Endothelial cell of umbilical vein (primary cell): ENCODE data around the gene KRT222. TPM values are rescaled to one million over a fixed set of nuclear protein-coding genes. Genes with fewer than 3 reads are reported as not detected.

ENCODE experiments used
- BruUV-seq: library from RNA; stranded (reverse); fragments of 400-500 nt; replicated peaks from 2 replicates; lab custom pipeline; 2021; lab: Mats Ljungman, UMichigan
- CTCF ChIA-PET: fragments of 300-600, 350-600 bp; sonication (Branson Sonifier 250); formaldehyde crosslinking; loops from one replicate; lab custom pipeline; 2021; ENCODE audit warnings: antibody characterized with exemption, inconsistent platforms; lab: Charles Lee
- POLR2A ChIA-PET: fragments of 300-600, 350-600 bp; sonication (Branson Sonifier 250); formaldehyde crosslinking; loops from one replicate; lab custom pipeline; 2021; ENCODE audit warnings: antibody characterized with exemption, inconsistent platforms; lab: Charles Lee
- DNase-seq: peaks from one replicate; pipeline ENCODE4 v3.0.0-alpha.2; 2011; ENCODE audit warnings: low read depth, low spot score
- FAIRE-seq: peaks from 2 replicates; lab custom pipeline; 2011; peaks lifted over from hg19 to GRCh38; lab: Jason Lieb, UNC
- H2AFZ ChIP-seq: 2 replicates; pipeline ENCODE4 v1.6.0; 2012; ENCODE audit warnings: low read depth, low read length, control low read depth, inconsistent platforms
- H3K27ac ChIP-seq: 2 replicates; pipeline ENCODE4 v1.5.1; 2011; ENCODE audit warnings: low read depth, mild to moderate bottlenecking, control low read depth, low read length, moderate library complexity; ENCODE audit not compliant: insufficient read depth
- H3K27me3 ChIP-seq, 2 experiments: 2 replicates each; pipeline versions ENCODE4 v1.6.0 to v1.6.1; 2011; ENCODE audit warnings: low read length in 2 of 2, mixed read lengths in 1 of 2; ENCODE audit not compliant: control insufficient read depth in 2 of 2, insufficient read depth in 2 of 2
- H3K36me3 ChIP-seq, 2 experiments: 2 replicates in 1 of 2; 3 replicates in 1 of 2; pipeline ENCODE4 v1.5.1; 2011; ENCODE audit warnings: low read length in 2 of 2, mild to moderate bottlenecking in 1 of 2, moderate library complexity in 1 of 2; ENCODE audit not compliant: control insufficient read depth in 2 of 2, insufficient read depth in 2 of 2; ENCODE audit errors: extremely low read depth in 1 of 2
- H3K4me1 ChIP-seq: 3 replicates; pipeline ENCODE4 v1.5.1; 2011; ENCODE audit warnings: mild to moderate bottlenecking, low read length; ENCODE audit not compliant: control insufficient read depth, insufficient read depth; ENCODE audit errors: extremely low read depth
- H3K4me2 ChIP-seq: 2 replicates; pipeline ENCODE4 v1.6.1; 2011; ENCODE audit warnings: low read length, control low read depth, mixed read lengths; ENCODE audit not compliant: insufficient read depth
- H3K4me3 ChIP-seq, 3 experiments: fragments of 200-600 bp in 1 of 3; sonication (generic), shearing (Covaris generic) in 1 of 3; replicated peaks in 1 of 3; 2 replicates each; pipeline ENCODE4 v1.5.1; 2011 to 2016; ENCODE audit warnings: control low read depth in 3 of 3, low read length in 3 of 3, mild to moderate bottlenecking in 2 of 3, inconsistent platforms in 1 of 3, low read depth in 1 of 3, moderate library complexity in 1 of 3; ENCODE audit not compliant: insufficient read depth in 1 of 3
- H3K79me2 ChIP-seq: 2 replicates; pipeline ENCODE4 v1.6.0; 2012; ENCODE audit warnings: low read length, inconsistent platforms; ENCODE audit not compliant: control insufficient read depth, insufficient read depth
- H3K9ac ChIP-seq: replicated peaks from 2 replicates; pipeline ENCODE3; 2011; ENCODE audit warnings: low read length, control low read depth; ENCODE audit not compliant: insufficient read depth; ENCODE audit errors: extremely low read depth
- H3K9me1 ChIP-seq: replicated peaks from 3 replicates; pipeline ENCODE4 v1.6.0; 2011; ENCODE audit warnings: mild to moderate bottlenecking, low read length; ENCODE audit not compliant: control insufficient read depth, insufficient read depth; ENCODE audit errors: extremely low read depth
- H3K9me3 ChIP-seq: replicated peaks from 2 replicates; pipeline ENCODE4 v1.5.1; 2012; ENCODE audit warnings: low read length, inconsistent platforms; ENCODE audit not compliant: control insufficient read depth, insufficient read depth
- H4K20me1 ChIP-seq: replicated peaks from 2 replicates; pipeline ENCODE3; 2011; ENCODE audit warnings: mild to moderate bottlenecking, low read length; ENCODE audit not compliant: control insufficient read depth, insufficient read depth; ENCODE audit errors: extremely low read depth
- EZH2 ChIP-seq: IDR thresholded peaks from 2 replicates; pipeline ENCODE4 v1.6.1; 2012; ENCODE audit warnings: borderline replicate concordance, low read depth, mild to moderate bottlenecking, moderate library complexity, low read length, inconsistent platforms; ENCODE audit not compliant: severe bottlenecking
- FOS ChIP-seq: IDR thresholded peaks from 2 replicates; pipeline ENCODE4 v1.6.1; 2011; ENCODE audit warnings: mild to moderate bottlenecking, low read length, moderate library complexity, borderline replicate concordance; ENCODE audit not compliant: insufficient read depth
- GATA2 ChIP-seq: IDR thresholded peaks from 2 replicates; pipeline ENCODE4 v1.7.0; 2011; ENCODE audit warnings: low read depth, mild to moderate bottlenecking, moderate library complexity, mixed read lengths, low read length; ENCODE audit not compliant: insufficient read length, insufficient read depth
- JUN ChIP-seq: IDR thresholded peaks from 2 replicates; pipeline ENCODE4 v1.6.1; 2011; ENCODE audit warnings: borderline replicate concordance, low read depth; ENCODE audit not compliant: insufficient read length, insufficient read depth
- MYC ChIP-seq: IDR thresholded peaks from one replicate; pipeline ENCODE4 v1.6.1; 2011; ENCODE audit warnings: mild to moderate bottlenecking, low read depth, low read length
- POLR2A ChIP-seq: IDR thresholded peaks from 2 replicates; pipeline ENCODE4 v1.6.1; 2012; ENCODE audit warnings: low read depth, mild to moderate bottlenecking, control low read depth, low read length
- POLR2AphosphoS5 ChIP-seq: IDR thresholded peaks from 2 replicates; pipeline ENCODE4 v1.6.1; 2012; ENCODE audit warnings: low read depth, mild to moderate bottlenecking, control low read depth, low read length, moderate library complexity; ENCODE audit not compliant: insufficient read depth
- dilution Hi-C: fragments of 300-500 bp; cut with MboI; formaldehyde crosslinking; loops from one replicate; pipeline ENCODE4 v1.15.0; 2019; ENCODE audit warnings: low sequenced_read_pairs; ENCODE audit not compliant: extremely low pct_ligation_motif_present
- intact Hi-C: fragments of 100-400 bp; cut with micrococcal nuclease; formaldehyde crosslinking; loops from one replicate; pipeline ENCODE4 v1.10.0; 2022
- polyA plus RNA-seq, 4 experiments: library from polyadenylated mRNA; depleted of rRNA in 3 of 4; stranded (reverse) in 3 of 4; unstranded in 1 of 4; fragments of >200 nt; gene quantifications; 2 replicates each; pipeline versions ENCODE4 v1.2.1 to v1.2.3, GENCODE V29; 2011 to 2012; ENCODE audit warnings: missing spikeins in 1 of 4
- total RNA-seq: library from RNA; stranded (reverse); gene quantifications from 2 replicates; pipeline ENCODE4 v1.2.3, GENCODE V29; 2021
- TF ChIP-seq, protein P1 (sequence below), 2 donors: IDR thresholded peaks; 1 replicate in 1 of 2; 2 replicates in 1 of 2; pipeline ENCODE4 v1.5.1; 2011; ENCODE audit warnings: low read length in 2 of 2, mild to moderate bottlenecking in 2 of 2, moderate library complexity in 2 of 2, control low read depth in 1 of 2, inconsistent platforms in 1 of 2, low read depth in 1 of 2; ENCODE audit not compliant: insufficient read depth in 1 of 2; ENCODE audit errors: extremely low read depth in 1 of 2
- TF ChIP-seq, protein P2 (sequence below): IDR thresholded peaks from 2 replicates; pipeline ENCODE4 v1.6.1; 2011; ENCODE audit not compliant: insufficient read depth, insufficient read length

KRT222 gene
- total and polyA plus RNA-seq, 2 donors (not counting 3 experiments of a cell fraction or from before 2014, with no cell fraction given): not detected

DNA sequence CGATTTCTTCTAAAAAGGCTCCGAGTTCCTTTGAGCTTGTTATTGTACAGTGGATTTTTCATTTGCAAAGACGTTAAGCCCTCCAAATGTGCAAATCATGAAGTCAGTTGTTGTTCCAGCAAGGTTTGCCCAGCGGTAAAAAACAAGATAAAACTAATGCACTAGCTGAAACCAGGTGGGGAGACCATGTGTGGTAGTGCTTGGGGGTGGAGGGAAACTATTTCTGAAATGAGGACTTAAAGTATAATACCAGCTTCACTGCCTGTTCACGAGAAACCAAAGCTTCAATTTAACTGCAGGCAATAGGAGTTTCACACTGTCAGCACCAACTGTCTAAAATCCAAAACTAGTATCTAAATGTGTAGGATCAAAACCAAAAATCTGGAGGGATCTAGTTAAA is 39.7 kb downstream of the KRT222 start:
- TF ChIP-seq, protein P1, sequence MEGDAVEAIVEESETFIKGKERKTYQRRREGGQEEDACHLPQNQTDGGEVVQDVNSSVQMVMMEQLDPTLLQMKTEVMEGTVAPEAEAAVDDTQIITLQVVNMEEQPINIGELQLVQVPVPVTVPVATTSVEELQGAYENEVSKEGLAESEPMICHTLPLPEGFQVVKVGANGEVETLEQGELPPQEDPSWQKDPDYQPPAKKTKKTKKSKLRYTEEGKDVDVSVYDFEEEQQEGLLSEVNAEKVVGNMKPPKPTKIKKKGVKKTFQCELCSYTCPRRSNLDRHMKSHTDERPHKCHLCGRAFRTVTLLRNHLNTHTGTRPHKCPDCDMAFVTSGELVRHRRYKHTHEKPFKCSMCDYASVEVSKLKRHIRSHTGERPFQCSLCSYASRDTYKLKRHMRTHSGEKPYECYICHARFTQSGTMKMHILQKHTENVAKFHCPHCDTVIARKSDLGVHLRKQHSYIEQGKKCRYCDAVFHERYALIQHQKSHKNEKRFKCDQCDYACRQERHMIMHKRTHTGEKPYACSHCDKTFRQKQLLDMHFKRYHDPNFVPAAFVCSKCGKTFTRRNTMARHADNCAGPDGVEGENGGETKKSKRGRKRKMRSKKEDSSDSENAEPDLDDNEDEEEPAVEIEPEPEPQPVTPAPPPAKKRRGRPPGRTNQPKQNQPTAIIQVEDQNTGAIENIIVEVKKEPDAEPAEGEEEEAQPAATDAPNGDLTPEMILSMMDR (IDR thresholded peaks at IDR 0.05; ENCODE audit: extremely low read depth in 1 of 2, insufficient read depth in 1 of 2, low read depth in 1 of 2, low read length in 2 of 2): no peak
- TF ChIP-seq GATA2 (no peak), POLR2AphosphoS5 (no peak), MYC (no peak), EZH2 (no peak), POLR2A (no peak), FOS (no peak), JUN (no peak)
- TF ChIP-seq, protein P2, sequence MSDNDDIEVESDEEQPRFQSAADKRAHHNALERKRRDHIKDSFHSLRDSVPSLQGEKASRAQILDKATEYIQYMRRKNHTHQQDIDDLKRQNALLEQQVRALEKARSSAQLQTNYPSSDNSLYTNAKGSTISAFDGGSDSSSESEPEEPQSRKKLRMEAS: no peak
- Histone ChIP-seq H2AFZ (no peak overlapping the region), H3K4me1 (no peaks in the 10 kb centered on the region), H4K20me1 (no peaks in the 10 kb centered on the region), H3K9me3 (no peaks in the 10 kb centered on the region), H3K4me2 (no peak overlapping the region), H3K4me3 (no peak overlapping the region), H3K79me2 (no peaks in the 10 kb centered on the region), H3K9ac (no peak overlapping the region), H3K27me3 (no peaks in the 10 kb centered on the region), H3K27ac (no peak overlapping the region), H3K9me1 (no peaks in the 10 kb centered on the region), H3K36me3 (peaks cover 0 to 9% of the 10 kb centered on the region in 2 experiments)
- CTCF ChIA-PET: interaction anchor here (0.9 to 3.8 kb wide), 4 partner anchors 9 to 1023 kb away, joined by 3 to 18 read pairs (median 4); no protein-coding TSS in a partner anchor
- DNase-seq (no peak), FAIRE-seq (no peak)
- intact Hi-C loops (no loop called here), dilution Hi-C loops (no loop called here)
- no TSS peak for BruUV-seq
- POLR2A ChIA-PET: no interaction called here
